Smooth muscle cell (in vitro differentiated cells): ENCODE measurements around the gene FBN1. TPM values are rescaled to one million over a fixed set of nuclear protein-coding genes. Genes with fewer than 3 reads are reported as not detected.

Experiments
- DNase-seq: peaks from one replicate; lab custom pipeline; 2025; ENCODE audit not compliant: unreplicated experiment; lab: John Stamatoyannopoulos, UW
- H2AFZ ChIP-seq: fragments of 200-600 bp; sonication (generic); 2 replicates; pipeline ENCODE4 v1.6.0; 2016; ENCODE audit warnings: antibody characterized with exemption, low read depth, mild to moderate bottlenecking
- H3F3A ChIP-seq: fragments of 200-600 bp; sonication (generic); 2 replicates; pipeline ENCODE4 v1.6.0; 2017; ENCODE audit warnings: antibody characterized with exemption, low read depth
- H3K27ac ChIP-seq: fragments of 200-600 bp; sonication (generic); 2 replicates; pipeline ENCODE4 v1.5.1; 2016; ENCODE audit warnings: low read depth, mild to moderate bottlenecking
- H3K27me3 ChIP-seq: fragments of 200-600 bp; sonication (generic); 2 replicates; pipeline ENCODE4 v1.6.1; 2016; ENCODE audit warnings: low read depth, mild to moderate bottlenecking
- H3K36me3 ChIP-seq: fragments of 200-600 bp; sonication (generic); 2 replicates; pipeline ENCODE4 v1.5.1; 2016; ENCODE audit warnings: low read depth
- H3K4me1 ChIP-seq: fragments of 200-600 bp; sonication (generic); 2 replicates; pipeline ENCODE4 v1.5.1; 2016; ENCODE audit warnings: low read depth
- H3K4me2 ChIP-seq: fragments of 200-600 bp; sonication (generic); 2 replicates; pipeline ENCODE4 v1.6.0; 2016; ENCODE audit warnings: mild to moderate bottlenecking
- H3K4me3 ChIP-seq: fragments of 200-600 bp; sonication (generic); 2 replicates; pipeline ENCODE4 v1.5.1; 2016; ENCODE audit warnings: mild to moderate bottlenecking
- H3K79me2 ChIP-seq: fragments of 200-600 bp; sonication (generic); 2 replicates; pipeline ENCODE4 v1.6.0; 2016; ENCODE audit warnings: low read depth, mild to moderate bottlenecking
- H3K9ac ChIP-seq: fragments of 200-600 bp; sonication (generic); 2 replicates; pipeline ENCODE4 v1.6.0; 2016; ENCODE audit warnings: low read depth
- H3K9me3 ChIP-seq: fragments of 200-600 bp; sonication (generic); replicated peaks from 2 replicates; pipeline ENCODE4 v1.5.1; 2016; ENCODE audit warnings: low read depth
- H4K20me1 ChIP-seq: fragments of 200-600 bp; sonication (generic); 2 replicates; pipeline ENCODE4 v1.6.0; 2016; ENCODE audit warnings: low read depth
- CTCF ChIP-seq: fragments of 200-600 bp; sonication (generic); IDR thresholded peaks from 2 replicates; pipeline ENCODE4 v1.5.1; 2017; ENCODE audit warnings: borderline replicate concordance, mild to moderate bottlenecking, antibody characterized with exemption; ENCODE audit not compliant: insufficient read depth, poor library complexity, severe bottlenecking
- WGBS: methylation state at CpG from one replicate; pipeline ENCODE4 v1.1.7; 2016; ENCODE audit warnings: low lambda C conversion rate; 5-methylcytosine and 5-hydroxymethylcytosine counted together
- polyA plus RNA-seq: library from polyadenylated mRNA; unstranded; fragments of >200 nt; fragmentation: Nextera tagmentation; extraction: Ambion mirVana; gene quantifications from 2 replicates; pipeline ENCODE4 v1.2.1, GENCODE V29; 2016
- total RNA-seq: library from RNA; depleted of rRNA; stranded (reverse); fragments of >200 nt; gene quantifications from 2 replicates; pipeline ENCODE4 v1.2.3, GENCODE V29; 2014

FBN1 gene
- total and polyA plus RNA-seq, 2 experiments from 2014 or later = 137 to 330 TPM

- Histone ChIP-seq H3F3A (no peaks in the 10 kb centered on the region), H3K4me3 (no peak overlapping the region), H3K9ac (no peak overlapping the region), H3K4me1 (no peaks in the 10 kb centered on the region), H4K20me1 (no peaks in the 10 kb centered on the region), H3K79me2 (no peaks in the 10 kb centered on the region), H3K36me3 (no peaks in the 10 kb centered on the region), H3K4me2 (no peak overlapping the region), H3K9me3 (no peaks in the 10 kb centered on the region), H2AFZ (no peak overlapping the region), H3K27ac (no peak overlapping the region), H3K27me3 (no peaks in the 10 kb centered on the region)
- no peak for DNase-seq
- WGBS = 71% methylated on average over 4 of the region's 4 CpGs
- TF ChIP-seq CTCF = no peak
Measured at GRCh38 chr15:48392356-48392755, 253.2 kb downstream of the FBN1 start.

- Histone ChIP-seq H3K79me2 (no peaks in the 10 kb centered on the region), H3K4me2 (no peak overlapping the region), H3K9me3 (no peaks in the 10 kb centered on the region), H3K9ac (no peak overlapping the region), H3K4me1 (no peaks in the 10 kb centered on the region), H3K36me3 (no peaks in the 10 kb centered on the region), H3K4me3 (no peak overlapping the region), H3K27ac (no peak overlapping the region), H4K20me1 (no peaks in the 10 kb centered on the region), H2AFZ (no peak overlapping the region), H3F3A (no peaks in the 10 kb centered on the region), H3K27me3 (no peaks in the 10 kb centered on the region)
- WGBS = 89% methylated on average over 2 of the region's 2 CpGs
- TF ChIP-seq CTCF = no peak
- no peak for DNase-seq
Measured at GRCh38 chr15:48391950-48392349, 253.6 kb downstream of the FBN1 start.

DNA sequence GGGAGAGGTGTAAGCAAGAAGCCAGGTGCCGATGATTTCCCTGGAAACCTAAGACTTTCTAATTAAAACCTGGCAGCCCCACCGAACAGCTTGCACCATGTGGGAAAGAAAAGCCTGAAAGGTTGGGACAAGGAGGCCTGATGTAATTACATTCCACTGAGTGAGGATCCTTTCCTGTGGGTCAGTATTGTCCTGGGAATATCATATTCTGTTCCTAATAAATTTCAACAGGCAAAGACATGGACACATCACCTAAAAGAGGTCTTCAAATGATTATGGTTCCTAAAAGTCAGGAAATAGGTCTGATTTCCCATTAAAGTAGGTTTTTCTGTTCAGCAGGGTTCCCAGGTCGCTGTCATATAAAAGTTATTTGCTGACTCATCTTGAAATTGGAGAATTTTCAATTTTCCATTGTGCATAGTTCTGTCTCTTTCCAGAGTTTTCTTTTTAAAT lies 255.8 kb downstream of the FBN1 start:
- DNase-seq = no peak
- H3K4me1 ChIP-seq = no peaks in the 10 kb centered on the region
- H3K27me3 ChIP-seq = no peaks in the 10 kb centered on the region
- H3F3A ChIP-seq = no peaks in the 10 kb centered on the region
- no peak overlapping the region for H2AFZ ChIP-seq
- no peak overlapping the region for H3K9ac ChIP-seq
- H4K20me1 ChIP-seq = no peaks in the 10 kb centered on the region
- TF ChIP-seq CTCF = no peak
- no peak overlapping the region for H3K4me2 ChIP-seq
- no peaks in the 10 kb centered on the region for H3K9me3 ChIP-seq
- WGBS = 83% methylated on average over 3 of the region's 3 CpGs
- H3K36me3 ChIP-seq = no peaks in the 10 kb centered on the region
- H3K79me2 ChIP-seq = no peaks in the 10 kb centered on the region
- H3K4me3 ChIP-seq = no peak overlapping the region
- H3K27ac ChIP-seq = no peak overlapping the region

DNA sequence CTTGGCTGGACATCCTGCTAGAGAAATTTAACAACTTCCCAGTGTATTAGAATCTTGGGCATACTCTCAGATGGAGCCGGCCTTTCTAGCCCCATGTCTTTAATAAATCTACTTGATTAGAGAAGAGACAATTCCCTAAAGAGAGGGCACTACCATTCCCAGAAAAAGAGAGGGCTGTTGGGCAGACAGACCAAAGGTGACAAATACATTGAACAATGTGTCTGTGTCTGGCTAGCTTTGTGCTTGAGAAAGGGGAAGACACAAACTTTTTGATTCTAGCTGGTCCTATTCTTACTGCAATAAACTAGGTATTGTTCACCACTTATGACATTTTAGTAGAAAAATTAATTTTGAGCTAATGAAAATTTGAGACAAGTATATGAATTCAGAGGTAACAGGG lies 256.6 kb downstream of the FBN1 start:
- H3K79me2 ChIP-seq = no peaks in the 10 kb centered on the region
- no peak overlapping the region for H3K4me2 ChIP-seq
- H3K4me3 ChIP-seq = no peak overlapping the region
- 92% methylated on average over 1 of the region's 1 CpG for WGBS
- no peak overlapping the region for H2AFZ ChIP-seq
- no peaks in the 10 kb centered on the region for H4K20me1 ChIP-seq
- no peak overlapping the region for H3K27ac ChIP-seq
- no peak for TF ChIP-seq CTCF
- H3K9ac ChIP-seq = no peak overlapping the region
- no peaks in the 10 kb centered on the region for H3K36me3 ChIP-seq
- DNase-seq = no peak
- no peaks in the 10 kb centered on the region for H3F3A ChIP-seq
- no peaks in the 10 kb centered on the region for H3K4me1 ChIP-seq
- no peaks in the 10 kb centered on the region for H3K27me3 ChIP-seq
- no peaks in the 10 kb centered on the region for H3K9me3 ChIP-seq
